NCI-H345 (cell line): ENCODE data around the gene SCN4B.

ENCODE experiments used
- DNase-seq: peaks from one replicate; lab custom pipeline; 2025; lab: John Stamatoyannopoulos, UW

The SCN4B gene

GRCh38 chr11:118129471-118130172 lies 23.0 kb downstream of the SCN4B start:
- no peak for DNase-seq

DNA sequence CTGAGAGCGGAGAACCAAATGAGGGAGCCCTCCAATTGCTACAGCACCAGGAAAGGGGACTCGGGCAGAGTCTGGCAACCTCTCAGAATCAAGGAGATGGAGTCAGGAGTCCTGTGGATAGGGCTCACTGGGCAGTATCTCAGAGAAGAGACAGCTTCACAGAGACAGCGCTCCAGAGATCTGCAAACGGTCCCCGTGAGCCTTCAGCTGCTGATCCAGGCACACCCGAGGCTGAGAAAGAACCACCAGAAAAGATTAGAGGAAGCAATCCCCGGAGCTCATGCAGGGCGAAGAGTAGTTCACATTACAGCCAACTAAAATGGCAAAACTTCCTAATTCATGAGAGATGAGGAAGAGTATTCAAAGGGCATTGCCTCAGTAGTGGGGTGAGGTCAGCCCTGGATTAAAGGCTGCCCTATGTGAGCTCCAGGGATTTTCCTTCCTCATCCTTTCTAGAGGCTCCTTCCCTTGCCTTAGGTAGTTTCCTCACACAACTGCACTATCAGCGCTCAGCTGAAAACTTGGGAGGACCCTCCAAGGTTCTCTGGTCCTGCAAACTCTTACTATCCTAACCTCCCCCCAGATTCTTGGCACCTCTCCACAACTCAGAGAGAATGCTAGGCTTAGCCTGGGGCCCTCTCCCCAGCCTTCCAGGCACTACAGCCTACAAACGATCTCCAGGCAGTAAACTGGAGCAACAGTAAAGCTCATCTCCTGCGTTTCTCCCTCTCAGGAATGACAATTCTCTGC lies 23.7 kb downstream of the SCN4B start:
- DNase-seq, result no peak

DNA sequence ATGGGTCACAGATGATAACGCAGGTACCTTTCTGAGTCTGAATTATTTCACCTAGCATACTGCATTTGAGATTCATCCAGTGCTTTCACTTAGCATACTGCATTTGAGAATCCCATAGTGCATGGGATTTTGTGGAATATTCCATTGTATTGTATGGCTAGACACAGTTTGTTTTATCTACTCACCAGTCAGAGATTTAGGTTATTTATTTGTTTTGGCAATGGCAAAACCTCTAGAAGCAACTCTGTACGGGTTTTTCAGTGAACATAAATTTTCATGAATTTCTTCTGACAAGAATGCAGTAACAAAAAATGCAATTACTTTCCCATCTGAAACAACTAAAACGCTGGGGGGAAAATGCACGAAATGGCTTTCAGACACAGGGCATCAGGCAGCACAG lies 24.3 kb downstream of the SCN4B start:
- no peak for DNase-seq

- DNase-seq, result no peak
Measured at GRCh38 chr11:118126082-118126838, 26.4 kb downstream of the SCN4B start.

DNA sequence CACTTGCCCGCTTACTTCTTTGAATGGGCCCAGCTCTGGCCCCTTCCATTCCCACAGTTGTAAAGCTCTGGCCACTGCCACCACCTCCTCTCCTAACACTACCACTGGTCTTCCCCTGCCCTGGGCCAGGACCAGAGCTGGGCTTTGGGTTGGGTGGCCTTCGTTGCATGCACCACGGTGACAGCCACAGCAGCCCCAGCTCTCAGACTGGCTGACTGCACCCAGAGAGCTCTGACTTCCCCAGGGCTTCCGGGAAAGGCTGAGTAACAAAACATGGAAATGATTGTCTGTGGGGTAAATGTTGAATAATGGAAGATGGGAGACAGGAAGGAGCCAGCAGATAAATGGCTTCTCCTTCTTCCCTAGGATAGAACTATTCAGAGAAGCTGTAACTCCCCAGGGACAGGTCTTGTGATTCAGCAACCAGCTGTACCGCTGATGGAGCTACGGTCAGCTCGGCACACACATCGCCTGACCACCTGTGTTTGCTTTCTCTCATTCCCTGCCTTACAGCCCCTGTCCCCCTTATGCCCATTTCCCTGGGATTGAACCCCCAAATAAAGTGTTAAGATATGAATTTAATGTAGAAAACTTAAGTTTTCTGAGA lies 27.6 kb downstream of the SCN4B start:
- DNase-seq, result no peak

DNA sequence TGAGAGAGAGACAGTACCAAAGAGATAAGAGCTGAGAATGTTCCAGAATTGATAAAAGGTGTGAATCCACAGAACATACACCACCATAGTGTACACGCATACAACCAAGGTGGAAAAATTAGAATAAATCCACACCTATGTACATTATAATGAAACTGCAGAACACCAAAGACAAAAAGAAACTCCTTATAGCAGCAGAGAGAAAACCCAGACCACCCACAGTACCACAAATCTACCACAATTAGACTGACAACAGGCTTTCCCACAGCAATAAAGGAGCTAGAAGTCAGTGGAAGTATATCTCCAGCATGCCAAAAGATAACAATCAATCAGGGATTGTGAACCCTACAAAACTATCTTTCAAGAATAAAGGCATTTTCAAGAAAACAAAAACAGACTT lies 31.8 kb downstream of the SCN4B start:
- DNase-seq, result no peak

GRCh38 chr11:118117790-118118601 lies 34.6 kb downstream of the SCN4B start:
- DNase-seq, result no peak

- DNase-seq, result no peak
Measured at GRCh38 chr11:118115048-118115447, 37.6 kb downstream of the SCN4B start.

DNA sequence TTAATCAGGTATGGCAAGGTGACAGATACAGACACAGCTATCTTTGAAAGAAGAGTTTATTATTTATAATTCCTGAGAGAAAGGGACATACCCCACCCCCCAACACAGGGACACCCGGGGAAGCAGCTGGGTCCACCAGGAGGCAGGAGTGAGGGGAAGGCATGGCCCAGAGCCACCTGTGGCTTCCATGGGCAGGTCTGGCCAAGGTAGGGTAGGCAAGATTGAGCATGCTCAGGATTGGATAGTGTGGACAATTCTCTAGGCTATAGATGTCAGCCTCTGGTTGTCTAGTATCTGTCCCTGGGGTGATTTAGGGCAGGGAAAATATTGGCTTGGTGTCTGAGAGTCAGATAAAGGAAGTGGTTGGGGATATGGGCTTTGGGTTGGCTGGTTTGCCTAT lies 38.4 kb downstream of the SCN4B start:
- no peak for DNase-seq

DNA sequence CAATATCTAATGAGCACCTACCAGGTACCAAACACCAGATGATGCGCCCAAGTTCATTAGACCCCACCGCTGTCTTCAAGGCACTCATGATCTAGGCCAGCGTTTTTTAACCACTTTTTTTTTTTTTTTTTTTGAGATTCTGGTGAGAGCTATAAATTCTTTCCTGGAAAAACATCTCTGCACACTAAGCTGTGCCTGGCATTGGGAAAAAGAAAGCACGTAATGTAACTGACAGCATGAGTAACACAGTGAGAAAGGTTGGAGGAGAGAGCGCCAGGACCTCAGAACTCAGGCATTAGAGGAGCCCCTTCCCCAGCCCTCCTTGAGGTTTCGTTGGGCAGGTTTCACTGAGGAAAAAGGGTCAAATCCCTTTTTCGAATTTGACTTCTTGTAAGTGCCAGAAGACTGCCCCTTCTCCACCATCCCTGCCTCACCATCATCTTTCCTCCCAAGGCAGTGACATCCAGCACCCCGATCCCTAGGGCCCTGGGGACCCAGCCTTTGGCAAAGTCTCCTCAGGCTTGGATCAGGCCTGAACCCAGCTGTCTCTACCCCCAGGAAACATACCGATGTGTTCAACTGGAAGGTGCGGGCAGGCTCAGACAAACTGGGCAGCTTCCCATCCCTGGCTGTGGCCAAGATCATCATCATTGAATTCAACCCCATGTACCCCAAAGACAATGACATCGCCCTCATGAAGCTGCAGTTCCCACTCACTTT lies 39.8 kb downstream of the SCN4B start:
- DNase-seq, result no peak

DNA sequence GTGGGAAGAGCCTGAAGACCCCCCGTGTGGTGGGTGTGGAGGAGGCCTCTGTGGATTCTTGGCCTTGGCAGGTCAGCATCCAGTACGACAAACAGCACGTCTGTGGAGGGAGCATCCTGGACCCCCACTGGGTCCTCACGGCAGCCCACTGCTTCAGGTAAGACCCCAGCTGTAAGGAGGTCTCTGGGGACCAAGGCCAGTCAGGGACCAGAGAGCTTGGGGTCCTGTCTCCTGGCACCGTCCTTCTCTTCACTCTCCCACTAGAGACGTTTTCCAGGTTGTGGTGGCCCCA lies 40.9 kb downstream of the SCN4B start:
- no peak for DNase-seq

DNA sequence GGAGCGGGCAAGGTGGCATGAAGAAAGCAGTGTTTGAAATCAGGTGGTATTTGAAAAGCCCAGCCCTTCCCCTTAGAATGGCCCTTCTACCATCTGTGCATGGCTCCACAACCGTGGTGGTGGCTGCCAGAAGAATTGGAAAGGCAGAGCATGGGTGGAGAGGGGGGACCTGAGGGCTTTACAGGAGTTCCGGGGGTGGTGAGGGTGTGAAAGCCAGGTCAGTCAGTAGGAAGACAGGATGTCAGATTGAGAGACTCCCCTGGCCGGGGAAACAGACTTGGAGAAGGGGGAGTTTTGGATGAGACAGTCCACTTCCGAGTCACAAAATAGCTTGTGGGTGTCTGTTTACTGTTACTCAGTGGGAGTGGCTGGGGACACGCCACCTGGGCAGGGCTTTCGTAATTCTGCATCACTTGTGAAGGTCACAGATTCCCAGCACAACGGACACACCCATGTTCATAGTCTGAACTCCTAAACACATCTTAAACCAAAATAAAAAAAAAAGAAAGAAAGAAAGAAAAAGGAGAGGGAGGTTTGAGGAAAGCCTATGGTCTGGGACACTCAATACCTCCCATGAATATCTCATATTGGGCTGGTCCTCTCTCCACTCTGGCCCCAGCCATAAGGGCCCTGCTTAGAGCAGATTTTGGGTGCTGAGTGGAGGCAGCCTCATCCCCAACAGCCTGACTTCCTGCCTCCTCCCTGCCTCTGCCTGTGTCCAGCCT lies 41.4 kb downstream of the SCN4B start:
- DNase-seq, result no peak

- no peak for DNase-seq
Measured at GRCh38 chr11:118109231-118109630, 43.4 kb downstream of the SCN4B start.

- no peak for DNase-seq
Measured at GRCh38 chr11:118108513-118108912, 44.1 kb downstream of the SCN4B start.

DNA sequence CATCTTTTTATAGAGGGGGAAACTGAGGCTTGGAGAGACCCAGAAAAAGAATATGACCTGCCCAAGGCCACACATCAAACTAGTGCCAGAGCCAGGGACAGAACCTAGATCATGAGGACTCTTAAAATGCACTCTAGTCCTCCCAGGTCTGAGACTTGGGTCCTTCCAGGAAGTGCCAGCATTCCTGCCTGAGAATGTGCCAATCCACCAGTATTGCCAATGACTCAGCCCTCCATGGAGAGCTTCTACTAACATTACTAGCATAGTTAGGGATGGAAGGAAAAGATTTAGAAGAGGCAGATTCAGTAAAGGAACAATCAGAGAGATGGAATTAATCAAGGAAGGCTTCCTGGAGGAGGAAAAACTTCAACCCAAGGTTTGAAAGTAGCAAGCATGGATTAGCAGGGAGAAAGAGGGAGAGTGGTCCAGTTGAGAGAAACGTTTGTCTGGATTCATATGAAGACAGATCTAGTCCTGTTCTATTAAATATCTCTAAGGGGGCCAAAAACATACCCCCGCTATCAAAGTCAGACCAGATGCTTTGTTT lies 45.8 kb downstream of the SCN4B start:
- no peak for DNase-seq

DNA sequence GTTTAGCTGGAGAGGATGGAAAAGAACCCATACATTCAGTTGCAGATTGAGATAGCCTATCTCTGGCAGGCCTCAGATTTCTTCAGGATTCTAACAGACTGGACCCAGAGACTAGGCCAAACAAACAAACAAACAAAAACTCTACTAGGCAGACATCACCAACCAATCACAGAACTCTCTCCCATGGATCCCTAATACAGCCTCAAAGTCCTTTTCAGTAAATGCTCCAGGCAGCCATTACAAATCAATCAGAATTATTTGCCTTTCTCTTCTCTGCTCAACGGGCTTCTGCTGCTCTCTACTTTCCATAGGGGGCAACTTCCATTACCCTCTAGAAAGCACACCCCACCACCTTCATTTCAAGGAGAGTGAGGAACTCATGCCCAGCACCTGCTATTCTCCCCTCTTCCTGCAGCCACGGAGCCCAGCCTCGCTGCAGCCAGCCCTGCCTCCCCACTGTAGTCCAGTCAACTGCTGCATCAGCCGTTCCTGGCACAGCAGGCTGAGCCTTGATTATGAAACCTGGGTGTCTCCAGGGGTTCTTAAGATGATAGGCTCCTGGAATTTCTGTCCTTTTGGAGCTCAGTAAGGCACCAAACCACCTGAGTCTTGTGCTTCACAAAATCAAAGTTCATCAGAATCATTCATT lies 46.8 kb downstream of the SCN4B start:
- no peak for DNase-seq

DNA sequence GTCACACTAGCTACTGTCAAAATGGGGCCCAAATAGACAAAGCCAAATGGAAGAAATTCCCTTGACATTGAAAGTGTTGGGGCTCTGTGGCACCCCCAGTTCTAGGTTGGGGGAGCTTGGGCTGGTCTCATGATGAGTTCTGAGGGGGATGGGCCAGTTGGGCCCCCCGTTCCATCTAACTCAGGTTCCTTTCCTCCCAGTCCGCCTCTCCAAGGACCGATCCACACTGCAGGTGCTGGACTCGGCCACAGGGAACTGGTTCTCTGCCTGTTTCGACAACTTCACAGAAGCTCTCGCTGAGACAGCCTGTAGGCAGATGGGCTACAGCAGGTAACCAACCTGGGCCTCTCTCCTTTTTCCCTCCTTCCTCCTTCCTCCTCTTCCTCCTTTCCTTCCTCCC lies 48.1 kb downstream of the SCN4B start:
- no peak for DNase-seq

- no peak for DNase-seq
Measured at GRCh38 chr11:118102721-118103261, 49.8 kb downstream of the SCN4B start.

- no peak for DNase-seq
Measured at GRCh38 chr11:118100691-118101232, 51.9 kb downstream of the SCN4B start.
